VCaP (cell line): ENCODE data around the gene LIN28A.

Source experiments
- H3K27ac ChIP-seq: fragments of 450-650 bp; 2 replicates; pipeline ENCODE4 v1.5.1; 2017
- TF ChIP-seq, protein P1 (sequence below): fragments of 450-650 bp; conservative IDR thresholded peaks from 2 replicates; pipeline ENCODE4 v1.5.1; 2017; ENCODE audit warnings: mild to moderate bottlenecking, moderate library complexity

The LIN28A gene

DNA sequence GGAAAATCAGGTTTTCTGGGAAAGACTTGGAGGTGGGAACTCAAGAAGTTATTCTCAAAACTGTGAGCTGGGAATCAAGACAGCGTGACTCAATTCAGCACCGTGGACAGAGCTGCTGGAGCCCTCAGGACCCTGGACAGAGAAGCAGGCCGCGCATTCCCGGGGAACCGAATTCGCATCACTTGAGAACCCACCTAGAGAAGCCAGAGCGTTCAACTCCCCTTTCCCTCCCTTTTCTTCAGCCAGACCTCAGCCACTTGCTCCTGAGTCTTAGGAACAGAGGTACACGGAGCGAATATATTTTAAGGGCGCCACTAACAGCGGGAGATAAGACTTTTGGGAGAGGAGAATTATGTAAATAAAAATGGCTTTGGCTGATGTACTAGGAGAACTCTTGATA lies 2.0 kb upstream of the LIN28A start:
- TF ChIP-seq, protein P1, sequence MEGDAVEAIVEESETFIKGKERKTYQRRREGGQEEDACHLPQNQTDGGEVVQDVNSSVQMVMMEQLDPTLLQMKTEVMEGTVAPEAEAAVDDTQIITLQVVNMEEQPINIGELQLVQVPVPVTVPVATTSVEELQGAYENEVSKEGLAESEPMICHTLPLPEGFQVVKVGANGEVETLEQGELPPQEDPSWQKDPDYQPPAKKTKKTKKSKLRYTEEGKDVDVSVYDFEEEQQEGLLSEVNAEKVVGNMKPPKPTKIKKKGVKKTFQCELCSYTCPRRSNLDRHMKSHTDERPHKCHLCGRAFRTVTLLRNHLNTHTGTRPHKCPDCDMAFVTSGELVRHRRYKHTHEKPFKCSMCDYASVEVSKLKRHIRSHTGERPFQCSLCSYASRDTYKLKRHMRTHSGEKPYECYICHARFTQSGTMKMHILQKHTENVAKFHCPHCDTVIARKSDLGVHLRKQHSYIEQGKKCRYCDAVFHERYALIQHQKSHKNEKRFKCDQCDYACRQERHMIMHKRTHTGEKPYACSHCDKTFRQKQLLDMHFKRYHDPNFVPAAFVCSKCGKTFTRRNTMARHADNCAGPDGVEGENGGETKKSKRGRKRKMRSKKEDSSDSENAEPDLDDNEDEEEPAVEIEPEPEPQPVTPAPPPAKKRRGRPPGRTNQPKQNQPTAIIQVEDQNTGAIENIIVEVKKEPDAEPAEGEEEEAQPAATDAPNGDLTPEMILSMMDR: no peak
- H3K27ac ChIP-seq: peak overlapping the region; percentile 46; the same call in 1 of the 2 replicates

DNA sequence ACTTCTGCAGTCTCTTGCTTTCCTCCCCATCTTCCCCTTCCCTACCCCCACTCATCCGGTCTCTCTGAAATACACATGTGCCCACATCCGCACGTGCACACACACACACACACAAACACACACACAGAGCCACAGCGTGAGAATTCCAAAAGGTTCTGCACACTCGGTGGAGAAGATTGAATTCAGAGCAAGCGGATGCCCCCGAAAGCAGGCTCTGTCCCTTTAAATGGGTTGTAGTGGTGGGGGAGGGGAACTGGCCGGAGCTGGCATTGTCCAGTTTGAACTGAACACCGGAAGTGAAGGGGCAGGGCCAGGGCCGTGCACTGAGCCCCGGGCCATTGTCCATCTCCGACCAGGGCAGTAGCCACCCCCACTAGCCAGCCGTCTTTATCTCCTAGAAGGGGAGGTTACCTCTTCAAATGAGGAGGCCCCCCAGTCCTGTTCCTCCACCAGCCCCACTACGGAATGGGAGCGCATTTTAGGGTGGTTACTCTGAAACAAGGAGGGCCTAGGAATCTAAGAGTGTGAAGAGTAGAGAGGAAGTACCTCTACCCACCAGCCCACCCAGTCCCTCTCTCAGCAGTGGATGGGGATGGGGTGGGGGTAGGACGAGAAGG lies 1.3 kb upstream of the LIN28A start:
- TF ChIP-seq, protein P1: no peak
- peak overlapping the region; percentile 46; the same call in 1 of the 2 replicates for H3K27ac ChIP-seq

DNA sequence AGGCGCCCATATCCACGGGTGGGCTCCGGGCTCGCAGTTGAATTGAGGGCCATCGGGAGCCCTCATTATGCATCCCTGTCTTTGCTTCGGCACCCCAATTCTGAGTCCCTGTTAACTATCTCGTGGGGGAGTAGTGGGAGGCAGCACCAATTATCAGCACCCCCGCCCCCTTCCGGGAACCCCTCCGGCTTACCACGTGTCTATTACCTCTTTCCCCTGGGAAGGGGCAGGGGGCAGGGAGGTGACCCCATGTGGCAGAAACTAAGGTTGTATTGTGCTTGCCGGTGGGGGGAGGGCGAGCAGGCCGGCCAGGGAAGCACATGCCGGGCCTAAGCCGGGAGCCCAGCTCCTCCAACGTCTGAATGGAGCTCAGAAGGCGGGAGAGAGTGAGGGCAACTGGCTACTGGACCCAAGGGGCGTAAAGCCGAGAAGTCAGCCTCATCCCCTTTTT lies 1.0 kb downstream of the LIN28A start:
- TF ChIP-seq, protein P1: no peak
- H3K27ac ChIP-seq: no peak overlapping the region

DNA sequence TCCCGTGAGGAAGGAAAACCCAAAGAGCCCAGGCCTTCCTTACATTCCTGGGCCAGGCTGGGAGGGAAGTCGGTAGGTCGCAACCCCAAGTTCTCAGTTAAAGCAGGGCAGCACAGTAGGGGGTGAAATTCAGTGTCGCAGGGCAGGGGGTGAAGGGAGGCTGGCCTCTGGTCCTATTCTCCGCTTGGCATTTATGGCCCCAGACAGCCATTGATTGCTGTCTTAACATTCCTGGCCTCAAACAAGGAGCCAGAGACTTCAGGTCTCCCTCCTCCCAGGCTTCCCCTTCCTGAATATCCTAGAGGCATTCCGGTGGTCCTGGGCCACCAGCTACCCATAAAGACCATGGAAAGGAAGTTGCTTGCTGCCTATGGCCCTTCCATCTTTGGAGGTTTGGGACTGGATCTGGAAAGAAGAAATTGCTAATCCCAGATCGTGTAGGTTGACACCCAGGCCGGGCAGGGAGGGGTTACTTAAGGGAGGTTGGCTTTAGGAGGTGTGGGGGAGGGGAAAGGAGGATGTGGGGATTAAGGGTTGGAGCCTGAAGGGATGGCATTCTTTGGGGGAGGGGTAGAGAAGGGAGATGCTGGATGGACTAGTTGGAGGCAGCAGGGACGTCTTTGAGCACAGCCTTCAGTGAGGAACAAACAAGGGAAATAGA lies 1.7 kb downstream of the LIN28A start:
- H3K27ac ChIP-seq: no peak overlapping the region
- TF ChIP-seq, protein P1: no peak

DNA sequence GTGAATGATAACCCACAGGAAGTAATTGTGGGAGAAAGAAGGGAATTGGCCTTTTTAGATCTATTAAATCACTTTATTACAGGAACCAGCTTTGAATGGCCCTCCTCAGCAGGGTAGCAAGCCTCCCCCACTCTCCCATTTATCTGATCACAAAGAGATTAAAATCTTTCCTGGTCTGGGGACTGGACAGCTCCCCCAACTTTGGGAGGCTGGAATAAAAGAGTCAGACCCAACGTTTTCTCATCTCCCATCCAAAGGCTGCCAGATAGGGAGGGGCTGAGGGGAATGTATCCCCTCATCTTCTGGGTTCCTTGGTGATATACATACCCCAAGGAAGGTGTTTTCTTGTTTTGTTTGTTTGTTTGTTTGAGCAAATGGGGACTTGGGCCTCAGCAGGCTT lies 2.4 kb downstream of the LIN28A start:
- H3K27ac ChIP-seq: no peak overlapping the region
- TF ChIP-seq, protein P1: no peak

DNA sequence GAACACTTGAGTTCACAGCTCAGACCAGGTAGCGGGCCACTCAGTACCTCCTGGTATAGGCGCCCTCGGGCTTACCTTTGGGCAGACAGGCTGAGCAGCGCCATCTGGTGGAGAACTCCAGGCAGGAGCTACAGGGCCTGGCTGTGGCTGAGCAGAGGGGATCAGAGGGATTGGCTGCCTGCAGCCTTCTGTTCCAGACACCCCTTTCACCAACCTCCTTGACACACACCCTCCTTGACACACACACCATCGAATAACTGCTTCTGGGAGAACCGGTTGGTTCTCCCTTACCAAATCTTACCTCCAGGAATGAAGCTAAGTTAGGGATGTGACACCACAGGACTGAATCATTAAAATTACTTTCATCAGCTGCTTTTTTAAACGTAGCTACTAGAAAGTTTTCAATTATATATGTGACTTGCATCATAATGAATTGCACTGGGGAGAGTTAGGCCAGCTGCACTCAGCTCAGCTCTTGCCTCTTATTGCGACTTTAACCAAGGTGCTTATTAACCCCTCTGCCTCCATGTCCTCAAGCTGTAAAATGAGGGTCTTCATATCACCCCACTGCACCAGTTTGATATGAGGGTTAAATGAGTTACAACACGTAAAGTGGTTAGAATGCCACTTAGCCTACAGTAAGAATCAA lies 6.6 kb downstream of the LIN28A start:
- H3K27ac ChIP-seq: no peak overlapping the region

DNA sequence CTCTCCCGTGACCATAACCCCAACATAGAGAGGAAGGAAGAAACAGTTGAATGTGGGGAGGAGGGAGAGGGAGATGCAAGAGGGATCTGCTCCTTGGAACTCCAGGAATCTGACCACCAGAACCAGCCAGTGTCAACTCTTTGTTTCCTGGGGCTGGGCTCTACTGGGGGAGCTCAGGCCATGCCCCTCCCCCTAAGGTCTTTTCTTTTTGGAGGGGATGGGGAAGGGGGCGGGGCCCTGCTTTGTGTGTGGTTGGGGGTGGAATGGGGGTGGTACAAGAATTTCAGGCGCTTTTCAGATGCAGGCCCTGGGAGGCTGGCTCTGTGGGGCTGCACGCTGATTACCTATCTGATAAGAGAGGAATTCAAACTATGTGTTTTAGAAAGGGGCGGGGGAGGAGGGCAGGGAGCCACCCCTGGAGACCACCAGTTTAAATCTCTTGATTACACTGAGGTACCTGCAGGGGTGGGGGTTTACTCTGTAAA lies 8.3 kb downstream of the LIN28A start:
- H3K27ac ChIP-seq: no peak overlapping the region
- TF ChIP-seq, protein P1: no peak

More for the DNA sequence above, 6.6 kb downstream of the LIN28A start:
- TF ChIP-seq, protein P1: peak; percentile 94
